Activated CD8-positive, alpha-beta memory T cell treated with anti-CD3 and anti-CD28 coated beads, Interleukin-2, amount 50 U/mL, for 24 hours (primary cell): ENCODE measurements around the gene TEN1.
"Not testable (repeated sequence)": the region's sequence is repeated elsewhere in the genome, so short reads cannot be mapped to it uniquely, and the experiment has no call there.

Experiments used
- DNase-seq: peaks from one replicate; pipeline ENCODE4 v3.0.0-alpha.2; 2020; ENCODE audit errors: extremely low read depth

TEN1 gene, protein sequence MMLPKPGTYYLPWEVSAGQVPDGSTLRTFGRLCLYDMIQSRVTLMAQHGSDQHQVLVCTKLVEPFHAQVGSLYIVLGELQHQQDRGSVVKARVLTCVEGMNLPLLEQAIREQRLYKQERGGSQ

DNA sequence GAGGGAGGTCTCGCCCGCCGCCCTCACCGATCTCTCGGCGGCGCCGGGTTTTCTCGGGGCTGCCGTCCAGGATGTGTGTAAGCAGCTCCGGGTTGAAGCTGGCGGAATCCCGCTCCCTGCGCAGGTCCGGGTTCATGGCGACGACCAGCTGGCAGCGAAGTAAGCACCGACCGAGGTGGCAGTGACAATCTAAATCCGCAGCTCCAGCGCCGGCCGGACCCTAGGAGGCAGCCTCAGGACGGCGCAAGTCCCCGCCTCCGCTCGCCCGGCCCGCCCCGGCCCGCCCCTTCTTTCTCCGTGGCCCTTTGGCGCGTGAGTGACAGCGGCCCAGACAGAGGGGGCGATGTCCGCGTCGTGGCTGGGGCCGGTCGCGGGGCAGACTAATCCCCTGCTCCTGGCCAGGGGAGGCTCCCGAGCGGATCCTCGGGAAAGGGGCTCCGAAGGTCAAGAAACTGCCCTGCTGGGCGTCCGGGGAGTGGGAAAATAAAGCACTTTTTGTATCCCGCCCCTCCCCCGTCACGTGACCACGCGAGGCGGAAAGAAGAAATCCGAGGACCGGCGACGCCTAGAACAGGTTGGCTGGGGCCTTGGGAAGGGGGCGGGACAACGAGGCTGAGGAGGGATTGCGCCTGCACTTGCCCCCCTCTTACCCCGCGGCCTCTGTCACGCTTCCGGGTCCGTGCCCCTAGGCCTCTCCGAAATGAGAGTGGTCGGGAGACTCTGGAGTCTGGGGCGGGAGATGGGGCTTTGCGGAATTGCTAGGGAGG lies at the start of gene TEN1, which contains the start of gene ACOX1:
TSS of gene TEN1 (plus strand) at position 303 of the 767 bp plus-strand sequence. CDS start 6,953 bp downstream, outside the sequence.
TSS of gene ACOX1 (minus strand) at position 229 of the 767 bp plus-strand sequence. CDS start at position 136, 93 bp downstream.
- DNase-seq = peak; percentile 96

DNA sequence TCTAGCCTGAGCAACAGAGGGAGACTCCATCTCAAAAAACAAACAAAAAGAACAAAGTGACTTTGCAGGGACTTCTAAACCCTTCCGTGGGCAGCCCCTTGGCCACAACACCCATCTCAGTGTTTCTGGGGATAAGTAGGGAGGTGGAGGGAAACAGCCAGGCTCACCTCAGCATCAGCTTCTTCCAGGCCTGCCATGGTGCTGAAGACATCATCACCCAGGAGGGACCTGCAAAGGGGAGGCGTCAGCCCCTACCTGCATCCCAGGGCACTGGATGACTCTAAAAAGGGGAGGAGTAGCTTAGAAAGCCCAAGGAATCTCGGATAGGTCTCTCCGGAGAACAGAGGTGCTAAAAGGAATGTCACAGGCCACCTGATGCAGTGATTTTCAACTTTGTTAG lies 48.0 kb upstream of the TEN1 start:
- DNase-seq = no peak

DNA sequence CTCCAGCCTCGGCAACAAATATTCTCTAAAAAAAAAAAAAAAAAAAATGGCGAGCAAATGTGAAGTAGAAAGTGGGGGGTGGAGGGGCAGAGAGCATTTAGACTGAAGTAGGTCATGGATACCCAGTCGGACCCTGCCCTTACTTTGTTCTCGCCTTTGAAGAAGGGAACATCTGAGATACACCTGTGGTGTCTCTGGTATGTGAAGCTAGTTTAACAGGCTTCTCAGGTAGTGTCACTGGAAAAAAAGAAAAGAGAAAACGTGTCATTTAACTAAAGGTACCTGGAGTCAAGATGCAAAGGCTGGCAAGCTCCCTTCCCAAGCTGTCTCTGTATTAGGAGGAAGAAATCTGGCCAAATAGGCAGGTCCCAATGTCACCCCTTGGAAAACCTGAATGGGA lies 46.2 kb upstream of the TEN1 start:
- no peak for DNase-seq

DNA sequence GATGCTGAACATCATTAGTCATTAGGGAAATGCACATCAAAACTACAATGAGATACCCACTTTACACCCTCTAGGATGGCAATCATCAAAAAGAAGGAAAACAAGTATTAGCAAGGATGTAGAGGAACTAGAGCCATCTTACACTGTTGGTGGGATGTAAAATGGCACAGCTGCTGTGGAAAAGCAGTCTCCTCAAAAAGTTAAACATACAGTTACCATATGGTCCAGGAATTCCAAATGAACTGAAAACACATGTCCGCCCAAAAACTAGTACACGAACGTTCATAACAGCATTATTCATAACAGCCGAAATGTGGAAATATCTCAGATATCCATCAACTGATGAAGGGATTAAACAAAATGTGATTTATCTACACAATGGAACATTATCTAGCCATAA lies 45.2 kb upstream of the TEN1 start:
- no peak for DNase-seq

DNA sequence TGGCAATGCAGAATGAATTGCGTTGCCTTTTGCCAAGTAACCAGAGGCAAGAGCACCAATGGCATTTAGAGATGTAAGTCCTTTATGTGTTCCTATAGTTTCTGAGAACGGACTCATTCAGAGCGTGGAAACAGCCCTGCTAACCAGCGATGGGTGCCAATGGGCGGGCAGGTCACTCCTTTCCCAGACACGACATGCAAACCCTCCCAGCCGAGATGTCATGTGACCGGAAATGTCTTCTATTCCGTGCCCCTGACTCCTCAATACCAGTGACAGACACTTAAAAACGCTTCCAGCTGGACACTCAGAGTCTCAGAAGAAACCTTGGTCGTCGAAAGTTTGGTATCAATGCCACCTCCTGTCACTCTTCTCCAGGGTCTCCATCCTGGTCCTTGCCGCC lies 41.4 kb upstream of the TEN1 start:
- no peak for DNase-seq

DNA sequence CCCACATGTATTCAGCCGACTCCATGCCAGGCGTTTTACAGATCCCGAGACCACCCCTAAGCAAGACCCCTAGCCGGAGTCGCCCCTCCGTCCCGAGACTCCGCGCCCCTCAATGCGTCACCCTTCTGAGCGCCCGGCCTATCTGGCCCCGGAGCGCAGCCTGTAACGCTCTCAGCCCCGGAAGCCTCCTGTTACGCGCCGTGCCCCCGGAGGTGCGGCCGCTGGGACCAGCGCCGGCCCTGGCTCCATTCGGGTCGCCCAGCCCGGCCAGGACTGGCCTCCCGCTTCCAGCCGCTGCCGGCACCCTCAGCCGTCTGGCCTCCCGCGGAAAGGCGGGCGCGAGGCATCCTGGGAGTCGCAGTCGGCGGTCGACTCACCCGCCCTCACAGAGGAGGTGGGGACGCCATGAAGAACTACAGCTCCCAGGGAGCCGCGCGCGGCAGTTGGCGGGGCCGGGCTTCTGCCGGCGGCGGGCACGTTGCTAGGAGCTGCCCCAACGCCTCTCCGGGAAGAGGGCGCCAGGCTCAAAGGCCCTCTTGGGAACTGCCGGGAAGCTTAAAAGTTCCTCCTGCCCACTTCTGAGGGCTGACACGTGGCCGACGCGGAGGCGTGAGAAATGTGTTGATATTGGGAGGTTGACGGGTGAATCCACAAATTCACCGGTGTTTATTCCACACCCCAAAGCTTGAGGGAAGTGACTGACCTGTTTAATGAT lies 38.2 kb upstream of the TEN1 start, which contains the start of gene FBF1:
TSS of gene FBF1 (minus strand) at position 316 of the 715 bp plus-strand sequence. CDS start 2,893 bp downstream, outside the sequence.
- peak; percentile 78 for DNase-seq

DNA sequence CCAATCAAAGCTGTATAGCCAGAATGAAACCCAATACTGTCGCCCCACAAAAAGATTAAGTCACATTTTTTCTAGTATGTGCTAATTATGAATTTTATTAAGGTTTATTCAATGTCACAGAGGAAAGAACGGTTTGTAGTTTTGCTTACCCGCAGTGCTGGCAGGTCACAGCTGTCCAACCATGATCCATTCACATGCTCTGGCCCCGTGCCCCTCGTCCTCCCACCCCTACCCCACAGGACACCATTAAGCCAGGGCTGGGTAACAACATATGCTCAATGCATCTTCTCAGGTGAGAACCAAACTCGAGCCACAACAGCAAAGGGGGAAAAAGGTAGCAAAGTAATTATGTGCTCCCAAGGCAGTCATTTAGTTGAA lies 37.6 kb upstream of the TEN1 start:
- no peak for DNase-seq

DNA sequence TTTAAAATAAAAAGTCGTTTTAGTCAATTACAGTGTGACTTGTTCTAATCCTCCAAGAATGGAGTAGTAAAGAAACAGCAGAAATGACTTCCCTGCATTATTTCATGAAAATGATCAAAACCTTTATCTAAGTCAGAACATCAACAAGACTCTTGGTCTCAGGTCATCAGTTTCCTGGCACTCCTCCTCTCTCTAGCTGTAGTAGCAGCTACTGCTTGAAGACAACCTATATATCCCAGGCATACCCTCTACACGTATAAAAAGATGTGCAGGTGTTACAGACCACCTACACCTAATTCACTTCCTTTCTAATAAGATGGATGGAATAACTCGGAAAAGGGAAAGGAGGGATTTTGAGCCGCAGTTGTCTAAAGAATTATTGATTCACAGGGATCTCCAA lies 36.6 kb upstream of the TEN1 start:
- DNase-seq = no peak

DNA sequence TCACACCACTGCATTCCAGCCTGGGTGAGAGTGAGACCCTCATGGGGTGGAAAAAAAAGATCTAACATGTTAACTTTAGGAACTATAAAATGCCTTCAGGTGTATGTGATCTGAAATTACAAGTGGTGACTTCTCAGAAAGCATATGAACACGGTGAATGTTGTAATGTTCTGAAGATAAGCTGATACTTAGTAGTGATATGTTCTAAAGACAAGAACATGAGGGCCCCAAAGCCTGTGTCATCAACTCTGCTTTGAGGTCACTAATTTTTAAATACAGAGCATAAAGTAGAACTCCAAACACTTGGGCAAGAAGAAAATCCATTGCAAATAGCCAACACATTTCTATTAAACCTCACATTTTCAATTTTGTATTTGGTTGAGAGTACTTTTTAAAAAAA lies 35.5 kb upstream of the TEN1 start:
- DNase-seq = no peak

DNA sequence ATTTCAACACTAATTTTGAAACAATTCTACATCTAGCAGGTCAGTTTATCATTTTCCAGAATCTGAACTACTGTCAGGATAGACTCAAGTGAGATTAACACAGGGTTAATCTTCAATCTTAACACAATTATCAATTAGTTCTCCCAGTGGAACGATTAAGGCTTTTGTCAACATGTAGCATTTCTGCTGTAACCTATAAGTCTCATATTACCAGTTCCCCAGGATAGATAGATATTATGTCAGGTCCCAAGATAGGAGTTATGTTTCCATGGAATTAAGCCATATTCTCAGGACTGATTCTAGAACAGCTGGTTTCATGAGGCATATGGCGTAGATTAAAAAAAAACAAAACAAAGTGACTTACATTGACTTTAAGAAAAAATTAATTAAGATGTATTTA lies 33.8 kb upstream of the TEN1 start:
- DNase-seq = no peak

DNA sequence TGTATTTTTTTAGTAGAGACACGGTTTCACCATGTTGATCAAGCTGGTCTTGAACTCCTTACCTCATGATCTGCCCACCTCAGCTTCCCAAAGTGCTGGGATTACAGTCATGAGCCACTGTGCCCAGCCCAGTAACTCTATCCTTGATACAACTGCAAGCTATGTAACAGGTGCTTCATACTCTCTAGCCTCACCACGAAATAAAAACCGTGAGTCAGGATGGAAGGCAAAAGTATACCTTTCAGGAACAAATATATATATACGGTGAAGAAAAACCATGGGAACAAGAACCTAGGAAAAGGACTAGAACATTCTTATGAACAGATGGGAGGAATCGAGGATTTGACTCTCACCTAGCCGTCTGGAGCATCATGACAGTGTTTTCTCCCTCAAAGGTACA lies 28.6 kb upstream of the TEN1 start:
- DNase-seq = no peak

DNA sequence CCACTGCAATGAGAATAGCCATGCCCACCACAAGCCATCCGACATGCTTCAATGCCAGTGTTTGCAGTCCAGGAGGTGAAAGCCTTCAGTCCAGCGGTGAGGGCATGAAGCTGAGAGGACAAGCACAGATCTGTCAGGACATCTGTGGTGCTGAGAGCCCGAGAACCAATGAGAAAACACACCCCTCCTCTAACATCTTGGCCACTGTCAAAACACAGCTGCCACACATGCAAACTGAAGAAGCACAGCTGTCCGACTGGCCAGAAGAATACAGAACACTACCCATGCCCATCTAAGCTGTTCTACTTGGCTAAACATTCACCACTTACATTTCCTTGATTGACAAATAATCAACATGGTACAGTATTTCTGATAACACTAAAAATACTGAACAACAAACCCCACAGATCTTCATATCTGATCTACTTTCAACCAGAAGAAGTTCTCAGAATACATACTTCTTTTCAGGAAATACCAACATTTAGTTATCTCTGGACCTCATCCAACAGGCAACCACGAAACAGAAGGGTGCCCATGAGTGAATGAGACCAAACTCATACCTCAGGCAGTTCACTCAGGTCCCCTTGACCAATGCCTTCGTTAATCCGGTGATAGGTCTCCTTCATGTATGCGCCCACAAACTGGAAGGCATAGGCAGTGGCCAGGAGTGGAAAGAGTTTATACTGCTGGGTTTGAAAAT lies 28.0 kb upstream of the TEN1 start:
- DNase-seq = no peak

DNA sequence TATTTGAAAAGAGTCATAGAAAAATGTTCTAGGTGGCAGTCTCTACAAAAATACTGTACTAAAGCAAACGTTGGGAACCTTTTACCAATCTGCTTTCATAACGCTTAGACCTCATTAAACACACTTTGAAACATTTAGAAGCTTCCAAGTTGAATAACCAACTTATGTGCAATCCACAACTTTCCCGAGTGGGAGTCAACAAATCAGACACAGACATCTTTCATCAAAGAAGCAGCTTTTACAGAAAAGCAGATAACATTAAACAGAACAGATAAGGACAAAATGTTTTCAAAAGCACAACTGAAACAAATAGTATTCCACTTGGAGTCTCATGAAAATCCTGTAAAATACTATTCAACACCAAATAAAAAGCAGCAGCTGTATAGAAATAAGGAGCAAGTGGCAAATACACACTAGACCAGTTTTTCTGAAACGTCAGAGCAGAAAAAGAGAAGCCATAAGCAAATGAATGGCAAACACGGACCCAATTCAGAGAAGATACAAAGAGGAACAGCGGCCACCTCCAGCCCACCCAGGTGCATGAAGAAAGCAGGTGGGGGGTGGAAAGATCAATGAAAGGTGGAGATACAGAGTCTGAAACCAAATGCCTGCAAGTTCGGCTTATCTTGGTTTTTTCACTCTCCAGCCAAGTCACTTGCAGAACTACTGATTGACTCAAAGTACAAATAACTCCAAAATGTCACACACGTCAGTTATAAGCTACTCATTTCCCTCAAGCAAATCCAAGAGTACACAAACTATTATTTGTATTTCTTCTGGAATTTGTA lies 19.8 kb upstream of the TEN1 start:
- no peak for DNase-seq

DNA sequence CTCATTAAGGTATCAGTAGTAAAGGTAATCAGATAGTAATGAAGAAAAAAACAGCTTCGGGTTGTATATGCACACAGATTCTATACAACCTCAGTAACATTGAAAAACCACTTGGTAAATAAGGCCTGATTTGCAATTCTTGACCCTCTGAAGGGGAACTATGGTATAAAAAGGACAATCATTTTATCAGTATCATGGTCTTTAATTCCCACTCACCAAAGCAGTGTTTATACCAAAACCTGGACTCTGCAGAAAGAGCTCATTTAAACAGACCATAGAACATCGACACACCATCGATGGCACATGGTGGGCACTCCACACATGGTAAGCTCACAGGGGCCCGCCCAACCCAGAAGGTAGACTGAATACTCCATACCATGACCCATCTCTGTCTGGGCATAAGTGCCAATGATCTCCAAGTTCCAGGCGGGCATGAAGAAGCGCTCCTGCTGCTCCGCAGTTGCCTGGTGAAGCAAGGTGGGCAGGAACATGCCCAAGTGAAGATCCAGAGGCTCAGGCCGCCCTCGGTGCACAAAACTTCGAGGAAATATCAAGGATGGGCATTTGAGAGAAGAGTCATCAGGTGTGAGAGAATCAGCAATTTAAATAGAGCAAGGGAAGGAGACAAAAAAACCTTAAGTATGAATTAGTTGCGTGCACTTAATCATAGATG lies 19.1 kb upstream of the TEN1 start:
- no peak for DNase-seq

DNA sequence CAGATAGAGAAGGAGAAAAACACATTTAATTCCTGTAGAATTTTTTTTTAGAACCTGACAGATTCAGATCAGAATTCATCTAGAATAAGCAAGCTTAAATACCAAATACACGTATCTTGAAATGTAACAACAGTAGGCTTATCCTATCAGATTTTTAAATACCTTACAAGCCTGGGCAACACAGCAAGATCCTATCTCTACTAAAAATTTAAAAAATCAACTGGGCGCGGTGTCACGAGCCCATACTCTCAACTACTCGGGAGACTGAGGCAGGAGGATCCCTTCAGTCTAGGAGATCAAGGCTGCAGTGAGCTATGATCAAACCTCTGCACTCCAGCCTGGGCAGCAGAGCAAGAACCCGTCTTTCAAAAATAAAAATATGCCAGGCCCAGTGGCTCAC lies 13.6 kb upstream of the TEN1 start:
- no peak for DNase-seq

DNA sequence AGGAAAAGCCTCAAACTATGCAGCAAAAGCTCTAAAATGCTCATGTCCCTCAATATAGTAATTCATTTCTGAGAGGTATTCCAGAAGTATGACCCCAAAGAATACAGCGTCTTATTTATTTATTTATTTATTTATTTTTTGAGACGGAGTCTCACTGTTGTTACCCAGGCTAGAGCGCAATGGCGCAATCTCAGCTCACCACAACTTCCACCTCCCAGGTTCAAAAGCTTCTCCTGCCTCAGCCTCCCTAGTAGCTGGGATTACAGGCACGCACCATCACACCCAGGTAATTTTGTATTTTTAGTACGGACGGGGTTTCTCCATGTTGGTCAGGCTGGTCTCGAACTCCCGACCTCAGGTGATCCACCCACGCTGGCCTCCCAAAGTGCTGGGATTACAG lies 10.0 kb upstream of the TEN1 start:
- not testable (repeated sequence) for DNase-seq

DNA sequence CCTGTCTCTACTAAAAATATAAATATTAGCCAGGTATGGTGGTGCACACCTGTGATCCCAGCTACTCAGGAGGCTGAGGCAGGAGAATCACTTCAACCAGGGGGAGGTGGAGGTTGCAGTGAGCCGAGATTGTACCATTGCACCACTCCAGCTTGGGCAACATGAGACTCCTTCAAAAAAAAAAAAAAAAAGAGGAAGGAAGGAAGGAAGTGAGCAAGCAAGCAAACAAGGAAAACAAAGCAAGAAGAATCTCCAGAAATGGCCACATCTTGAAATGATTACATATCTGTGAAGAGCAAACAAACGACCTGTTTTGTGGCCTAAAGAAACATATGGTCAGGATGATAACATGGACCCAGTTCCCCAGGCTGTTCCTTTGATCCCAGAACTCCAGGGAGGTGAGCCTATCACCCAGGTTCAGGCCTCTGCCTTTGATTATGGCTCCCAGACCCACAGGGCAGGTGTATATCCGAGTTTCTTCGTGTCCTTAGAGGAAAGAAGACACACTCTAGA lies 9.0 kb upstream of the TEN1 start:
- DNase-seq = no peak

DNA sequence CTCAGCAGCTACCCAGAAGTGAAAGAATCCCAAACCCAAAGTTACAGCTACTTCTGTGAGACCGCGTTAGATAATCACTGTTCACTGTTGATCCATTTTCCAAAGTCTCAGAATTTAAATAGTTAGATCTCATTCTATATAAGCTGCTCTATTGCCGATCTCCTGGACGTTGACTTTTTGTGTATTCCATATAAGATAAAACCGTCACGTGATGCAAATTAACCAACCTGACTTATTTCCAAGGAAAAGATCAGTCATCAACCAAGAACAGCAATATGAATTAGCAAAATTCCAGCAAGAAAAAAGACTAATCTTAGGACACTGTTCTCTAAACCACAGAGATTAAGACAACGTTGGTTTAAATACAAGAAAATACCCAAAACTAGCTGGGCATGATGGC lies 8.4 kb upstream of the TEN1 start:
- no peak for DNase-seq

DNA sequence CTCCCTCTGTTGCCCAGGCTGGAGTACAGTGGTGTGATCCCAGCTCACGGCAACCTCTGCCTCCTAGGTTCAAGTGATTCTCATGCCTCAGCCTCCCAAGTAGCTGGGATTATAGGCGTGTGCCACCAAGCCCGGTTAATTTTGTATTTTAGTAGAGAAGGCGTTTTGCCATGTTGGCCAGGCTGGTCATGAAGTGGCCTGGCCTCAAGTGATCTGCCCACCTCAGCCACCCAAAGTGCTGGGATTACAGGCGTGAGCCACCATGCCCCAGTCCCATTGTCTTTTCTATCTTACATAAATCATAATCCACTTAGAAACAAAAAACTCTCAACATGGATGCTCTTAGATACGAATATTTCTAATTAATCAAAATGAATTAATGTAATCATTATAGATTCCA lies 3.9 kb upstream of the TEN1 start:
- not testable (repeated sequence) for DNase-seq

DNA sequence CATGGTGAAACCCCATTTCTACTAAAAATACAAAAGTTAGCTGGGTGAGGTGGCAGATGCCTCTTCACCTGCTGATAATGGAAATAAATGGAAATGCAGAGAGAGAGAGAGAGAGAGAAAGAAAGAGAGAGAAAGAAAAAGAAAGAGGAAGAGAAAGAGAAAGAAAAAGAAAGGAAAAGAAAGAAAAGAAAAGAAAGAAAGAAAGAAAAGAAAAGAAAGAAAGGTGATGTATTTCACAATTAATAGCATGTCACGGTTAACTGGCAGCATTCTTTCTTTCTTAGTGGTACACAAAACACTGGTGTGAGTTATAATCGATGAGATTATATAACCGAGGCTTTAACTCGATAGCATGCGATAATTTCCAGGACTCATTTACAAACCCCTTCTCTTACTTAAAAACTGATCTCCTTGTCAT lies 3.3 kb upstream of the TEN1 start:
- no peak for DNase-seq
